CD4-positive, alpha-beta T cell treated with Interleukin-6 at 100 ng/mL for 8 hours (primary cell): ENCODE data around the gene HECTD1.
"Not testable (repeated sequence)": the region's sequence is repeated elsewhere in the genome, so short reads cannot be mapped to it uniquely, and the experiment has no call there.

Experiments
- DNase-seq: peaks from one replicate; pipeline ENCODE4 v3.0.0-alpha.2; 2020; ENCODE audit warnings: mixed read lengths, low spot score

The HECTD1 gene

GRCh38 chr14:31092160-31092708, 115.4 kb downstream of the HECTD1 start:
- DNase-seq, result no peak

- no peak for DNase-seq
Measured at GRCh38 chr14:31090883-31091764, 116.5 kb downstream of the HECTD1 start.

GRCh38 chr14:31086466-31086865, 121.1 kb downstream of the HECTD1 start:
- not testable (repeated sequence) for DNase-seq

- DNase-seq, result no peak
Measured at GRCh38 chr14:31085027-31085426, 122.6 kb downstream of the HECTD1 start.

GRCh38 chr14:31084385-31084784, 123.2 kb downstream of the HECTD1 start:
- no peak for DNase-seq

GRCh38 chr14:31083781-31084180, 123.8 kb downstream of the HECTD1 start:
- DNase-seq, result no peak

GRCh38 chr14:31080484-31080883, 127.1 kb downstream of the HECTD1 start:
- no peak for DNase-seq

- DNase-seq, result no peak
Measured at GRCh38 chr14:31080056-31080455, 127.5 kb downstream of the HECTD1 start.

- no peak for DNase-seq
Measured at GRCh38 chr14:31078766-31079165, 128.8 kb downstream of the HECTD1 start.

- no peak for DNase-seq
Measured at GRCh38 chr14:31075144-31075543, 132.4 kb downstream of the HECTD1 start.

GRCh38 chr14:31071151-31071550, 136.4 kb downstream of the HECTD1 start:
- no peak for DNase-seq

GRCh38 chr14:31070431-31070830, 137.2 kb downstream of the HECTD1 start:
- DNase-seq, result no peak

- DNase-seq, result no peak
Measured at GRCh38 chr14:31069343-31069742, 138.2 kb downstream of the HECTD1 start.

- DNase-seq, result no peak
Measured at GRCh38 chr14:31068235-31068634, 139.4 kb downstream of the HECTD1 start.

- DNase-seq, result not testable (repeated sequence)
Measured at GRCh38 chr14:31062908-31063307, 144.7 kb downstream of the HECTD1 start.

GRCh38 chr14:31060253-31060875, 147.2 kb downstream of the HECTD1 start:
- DNase-seq, result no peak

GRCh38 chr14:31059152-31059924, 148.3 kb downstream of the HECTD1 start:
- DNase-seq, result no peak

GRCh38 chr14:31057701-31058364, 149.8 kb downstream of the HECTD1 start:
- no peak for DNase-seq

- DNase-seq, result no peak
Measured at GRCh38 chr14:31057035-31057434, 150.6 kb downstream of the HECTD1 start.

GRCh38 chr14:31052905-31053586, 154.5 kb downstream of the HECTD1 start:
- not testable (repeated sequence) for DNase-seq

- no peak for DNase-seq
Measured at GRCh38 chr14:31051511-31051910, 156.1 kb downstream of the HECTD1 start.
